A673 (cell line): Measurements from ENCODE around the gene CEP95. TPM values are rescaled to one million over a fixed set of nuclear protein-coding genes. Genes with fewer than 3 reads are reported as not detected.

Experiments
- BruUV-seq: library from RNA; stranded (reverse); fragments of 400-500 nt; replicated peaks from 2 replicates; lab custom pipeline; 2021; lab: Mats Ljungman, UMichigan
- CTCF ChIA-PET: fragments of 300-600 bp; sonication (Branson Sonifier 250); formaldehyde crosslinking; loops from one replicate; lab custom pipeline; 2022; ENCODE audit warnings: antibody characterized with exemption; lab: Charles Lee
- POLR2A ChIA-PET: fragments of 300-600 bp; sonication (Branson Sonifier 250); formaldehyde crosslinking; loops from one replicate; lab custom pipeline; 2022; ENCODE audit warnings: antibody characterized with exemption; ENCODE audit not compliant: low non-redundant PET; lab: Charles Lee
- DNase-seq: peaks from one replicate; pipeline ENCODE4 v3.0.0-alpha.2; 2015; ENCODE audit warnings: low spot score
- H3K27ac ChIP-seq: fragments of 200-600 bp; sonication (generic); 2 replicates; pipeline ENCODE4 v1.5.1; 2016; ENCODE audit warnings: mixed run types, low read depth, mild to moderate bottlenecking, mixed read lengths, antibody characterized with exemption, low read length; ENCODE audit not compliant: poor library complexity, severe bottlenecking
- H3K27me3 ChIP-seq: fragments of 200-600 bp; sonication (generic); replicated peaks from 2 replicates; pipeline ENCODE4 v1.6.1; 2017; ENCODE audit warnings: mixed run types, low read depth, mild to moderate bottlenecking, mixed read lengths, antibody characterized with exemption, low read length; ENCODE audit not compliant: insufficient read depth, poor library complexity
- H3K36me3 ChIP-seq: fragments of 200-600 bp; sonication (generic); 2 replicates; pipeline ENCODE4 v1.6.1; 2016; ENCODE audit warnings: mixed run types, mild to moderate bottlenecking, mixed read lengths, antibody characterized with exemption, low read length; ENCODE audit not compliant: insufficient read depth, poor library complexity, severe bottlenecking
- H3K4me1 ChIP-seq: fragments of 200-600 bp; sonication (generic); 2 replicates; pipeline ENCODE4 v1.6.1; 2017; ENCODE audit warnings: mixed run types, mild to moderate bottlenecking, mixed read lengths, antibody characterized with exemption, low read length; ENCODE audit not compliant: insufficient read depth, poor library complexity, severe bottlenecking
- H3K4me3 ChIP-seq: fragments of 200-600 bp; sonication (generic); 2 replicates; pipeline ENCODE4 v1.5.1; 2016; ENCODE audit warnings: low read depth, mixed run types, mild to moderate bottlenecking, mixed read lengths, low read length; ENCODE audit not compliant: poor library complexity, severe bottlenecking
- H3K9me3 ChIP-seq: fragments of 200-600 bp; sonication (generic); 2 replicates; pipeline ENCODE4 v1.6.1; 2016; ENCODE audit warnings: mixed run types, low read depth, mild to moderate bottlenecking, mixed read lengths, antibody characterized with exemption, low read length; ENCODE audit not compliant: poor library complexity, severe bottlenecking
- EZH2 ChIP-seq: fragments of 200-600 bp; sonication (generic); IDR thresholded peaks from 2 replicates; pipeline ENCODE4 v1.6.1; 2017; ENCODE audit warnings: borderline replicate concordance, low read depth, mild to moderate bottlenecking, mixed read lengths, antibody characterized with exemption, low read length; ENCODE audit not compliant: poor library complexity, severe bottlenecking
- intact Hi-C: fragments of 100-400 bp; cut with micrococcal nuclease; formaldehyde crosslinking; loops from one replicate; pipeline ENCODE4 v1.10.0; 2022; ENCODE audit not compliant: unreplicated experiment
- microRNA-seq: library from miRNA; unstranded; fragments of <30 nt; microRNA quantifications from one replicate; pipeline ENCODE4 v1.2.0, GENCODE V29; 2021
- total RNA-seq: library from RNA; stranded (reverse); gene quantifications from 2 replicates; pipeline ENCODE4 v1.2.3, GENCODE V29; 2021
- TF ChIP-seq, protein P1 (sequence below): fragments of 300-800, 200-600 bp; sonication (generic); conservative IDR thresholded peaks from 2 replicates; pipeline ENCODE4 v1.5.1; 2017; ENCODE audit warnings: low read depth, mild to moderate bottlenecking, antibody characterized with exemption, low read length, moderate library complexity, mixed read lengths

The CEP95 gene
- total RNA-seq, 1 experiment from 2014 or later, result 66.8 TPM

DNA sequence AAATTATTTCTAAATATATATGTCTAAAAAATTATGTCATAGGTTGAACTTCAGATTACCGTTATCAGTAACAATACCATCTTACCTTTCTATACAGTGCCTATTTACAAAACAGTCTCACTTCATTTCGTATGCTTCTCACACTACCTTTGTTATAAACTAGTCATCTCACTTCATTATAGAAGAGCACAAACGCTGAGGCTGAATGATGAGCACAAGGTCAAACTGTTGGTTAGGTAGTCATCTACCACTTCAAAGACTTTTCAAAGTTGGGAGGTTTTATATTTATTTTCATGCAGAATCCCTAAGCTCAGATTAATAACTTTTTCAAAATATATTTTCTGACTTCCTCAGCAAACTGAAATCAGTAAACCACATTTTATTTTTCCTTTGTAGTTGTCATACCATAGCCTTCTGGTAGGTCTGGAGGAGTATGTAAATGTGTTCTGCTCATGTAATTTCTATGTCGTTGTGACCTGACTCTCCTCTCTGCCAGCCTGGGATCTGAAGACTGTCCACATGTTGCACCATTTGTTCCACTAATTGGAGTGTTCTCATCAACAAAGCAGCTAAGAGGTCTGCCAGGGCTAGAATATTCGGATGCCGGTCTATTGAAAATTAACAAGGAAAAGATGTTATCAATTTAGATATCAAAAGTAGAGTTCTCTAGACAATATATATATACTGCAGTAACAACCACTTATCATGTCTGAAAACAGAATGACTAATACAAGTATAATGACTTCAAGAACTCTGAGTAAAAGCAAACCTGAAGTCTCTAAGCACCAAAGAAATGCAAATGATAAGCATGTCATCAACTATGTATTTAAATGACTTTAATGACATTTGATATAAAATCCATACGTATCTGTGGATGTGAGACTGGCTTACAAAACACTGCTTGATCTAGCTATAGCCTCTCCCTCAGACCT lies 73.9 kb downstream of the CEP95 start:
- no peaks in the 10 kb centered on the region for H3K9me3 ChIP-seq
- TF ChIP-seq EZH2, result no peak
- TF ChIP-seq, protein P1, sequence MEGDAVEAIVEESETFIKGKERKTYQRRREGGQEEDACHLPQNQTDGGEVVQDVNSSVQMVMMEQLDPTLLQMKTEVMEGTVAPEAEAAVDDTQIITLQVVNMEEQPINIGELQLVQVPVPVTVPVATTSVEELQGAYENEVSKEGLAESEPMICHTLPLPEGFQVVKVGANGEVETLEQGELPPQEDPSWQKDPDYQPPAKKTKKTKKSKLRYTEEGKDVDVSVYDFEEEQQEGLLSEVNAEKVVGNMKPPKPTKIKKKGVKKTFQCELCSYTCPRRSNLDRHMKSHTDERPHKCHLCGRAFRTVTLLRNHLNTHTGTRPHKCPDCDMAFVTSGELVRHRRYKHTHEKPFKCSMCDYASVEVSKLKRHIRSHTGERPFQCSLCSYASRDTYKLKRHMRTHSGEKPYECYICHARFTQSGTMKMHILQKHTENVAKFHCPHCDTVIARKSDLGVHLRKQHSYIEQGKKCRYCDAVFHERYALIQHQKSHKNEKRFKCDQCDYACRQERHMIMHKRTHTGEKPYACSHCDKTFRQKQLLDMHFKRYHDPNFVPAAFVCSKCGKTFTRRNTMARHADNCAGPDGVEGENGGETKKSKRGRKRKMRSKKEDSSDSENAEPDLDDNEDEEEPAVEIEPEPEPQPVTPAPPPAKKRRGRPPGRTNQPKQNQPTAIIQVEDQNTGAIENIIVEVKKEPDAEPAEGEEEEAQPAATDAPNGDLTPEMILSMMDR, result no peak
- DNase-seq, result no peak
- H3K4me1 ChIP-seq, result no peaks in the 10 kb centered on the region
- ChIA-PET CTCF (no interaction called here), POLR2A (no interaction called here)
- H3K27ac ChIP-seq, result no peak overlapping the region
- intact Hi-C loops, result no loop called here
- H3K27me3 ChIP-seq, result no peaks in the 10 kb centered on the region
- BruUV-seq, result no TSS peak
- H3K36me3 ChIP-seq, result peaks cover 10% of the 10 kb centered on the region
- no peak overlapping the region for H3K4me3 ChIP-seq

- BruUV-seq, result no TSS peak
- POLR2A ChIA-PET, result no interaction called here
- DNase-seq, result no peak
These were observed 76.3 kb downstream of the CEP95 start for GRCh38 chr17:64583038-64583437.

GRCh38 chr17:64585146-64585545 lies 78.4 kb downstream of the CEP95 start:
- no peaks in the 10 kb centered on the region for H3K9me3 ChIP-seq
- no peak for DNase-seq
- no TSS peak for BruUV-seq
- no peak for TF ChIP-seq EZH2
- H3K27ac ChIP-seq, result no peak overlapping the region
- ChIA-PET CTCF (no interaction called here), POLR2A (no interaction called here)
- no peaks in the 10 kb centered on the region for H3K4me1 ChIP-seq
- H3K4me3 ChIP-seq, result no peak overlapping the region
- H3K36me3 ChIP-seq, result peaks cover 6% of the 10 kb centered on the region
- intact Hi-C loops, result no loop called here
- no peaks in the 10 kb centered on the region for H3K27me3 ChIP-seq

More at GRCh38 chr17:64583038-64583437, 76.3 kb downstream of the CEP95 start:
- H3K4me1 ChIP-seq, result no peaks in the 10 kb centered on the region
- CTCF ChIA-PET, result no interaction called here
- H3K36me3 ChIP-seq, result peaks cover 9% of the 10 kb centered on the region
- H3K9me3 ChIP-seq, result no peaks in the 10 kb centered on the region
- H3K4me3 ChIP-seq, result no peak overlapping the region
- TF ChIP-seq EZH2, result no peak
- TF ChIP-seq, protein P1, result no peak
- no peak overlapping the region for H3K27ac ChIP-seq
- no peaks in the 10 kb centered on the region for H3K27me3 ChIP-seq
- intact Hi-C loops, result no loop called here

Small RNA genes within 50 kb of the gene (microRNA-seq; reads per million reads assigned to microRNA genes)
- gene MIR3064 (12.4 reads per million, percentile 34 among the genes with 10 or more reads in this experiment), gene MIR5047 (not detected)

Other genes starting within 250 kb of the CEP95 start
- gene TEX2, start 243.7 kb upstream of the CEP95 start, total RNA-seq, result 16.1 and 17.5 TPM in 2 replicates
- gene PECAM1, start 116.1 kb upstream of the CEP95 start, total RNA-seq, result 0.39 and 0.60 TPM in 2 replicates
- not detected in 2 replicates for gene MILR1, start 57.9 kb upstream of the CEP95 start, total RNA-seq
- 25.6 and 31.5 TPM in 2 replicates for gene POLG2, start 9.9 kb upstream of the CEP95 start, total RNA-seq
- 867 and 911 TPM in 2 replicates for gene DDX5, start 688 bp upstream of the CEP95 start, total RNA-seq
- 24.7 and 27.8 TPM in 2 replicates for gene SMURF2, start 155.3 kb downstream of the CEP95 start, total RNA-seq